ENCODE results near the gene PSMD5.

Gene PSMD5

DNA sequence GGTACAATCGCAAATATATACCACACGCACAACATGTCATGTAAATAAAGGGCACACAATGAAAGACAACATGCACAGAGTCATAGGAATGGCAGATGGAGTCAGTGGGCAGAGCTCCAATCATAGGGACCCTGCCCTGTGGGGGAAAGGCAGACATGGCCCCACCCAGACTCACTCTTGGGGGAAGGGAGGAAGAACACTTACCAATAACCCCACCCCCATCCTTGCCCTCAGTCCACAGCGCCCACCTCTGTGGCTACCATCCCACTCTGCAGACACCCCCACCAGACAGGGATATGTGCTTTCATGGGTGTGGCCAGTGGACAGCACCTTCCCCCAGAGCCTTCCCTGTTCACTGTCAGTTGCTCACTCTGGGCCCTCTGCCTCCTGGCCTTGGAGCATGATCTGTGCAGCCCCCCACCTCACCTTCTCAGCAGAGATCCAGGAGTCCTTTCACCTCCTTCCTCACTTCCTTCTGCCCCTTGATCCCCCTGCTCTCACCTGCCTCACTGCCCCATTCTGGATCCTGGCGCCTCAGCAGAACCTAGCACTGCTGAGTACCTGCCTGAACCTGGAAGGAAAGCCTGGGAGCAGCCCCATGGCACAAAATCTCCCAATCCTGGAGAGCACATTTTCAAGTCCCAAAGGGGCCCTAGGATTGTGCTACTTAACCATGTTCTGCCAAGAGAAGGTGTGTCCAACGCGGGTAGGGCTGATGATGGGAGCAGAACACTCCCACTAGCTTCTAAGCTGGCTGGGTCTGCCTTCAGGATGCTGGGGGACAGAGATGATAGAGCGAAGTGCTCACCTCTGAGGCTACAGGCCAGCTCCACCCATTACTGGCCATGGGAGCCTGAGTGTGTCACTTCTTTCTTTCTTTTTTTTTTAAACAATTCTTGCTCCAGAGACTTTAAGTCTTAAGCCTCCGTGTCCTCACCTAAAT lies 35.7 kb upstream of the PSMD5 start:
- Histone ChIP-seq H3K9me3 (ENCODE audit: control insufficient read depth, insufficient read depth, low read length) (no peaks in the 10 kb centered on the region), H3K79me2 (ENCODE audit: control insufficient read depth, low read length) (peaks cover 40% of the 10 kb centered on the region), H3K9me2 (replicated peaks; ENCODE audit: control insufficient read depth, low read length) (no peaks in the 10 kb centered on the region), H3K36me3 (ENCODE audit: control insufficient read depth, low read length) (peaks cover 46% of the 10 kb centered on the region), H3K27ac (ENCODE audit: low read depth, low read length) (peak overlapping the region; percentile 95), H3K4me2 (ENCODE audit: low read length) (peak overlapping the region; percentile 85), H3F3A (ENCODE audit: control insufficient read depth, insufficient read depth) (peaks cover 31% of the 10 kb centered on the region), H3K4me1 (ENCODE audit: control insufficient read depth, low read length) (peaks cover 87% of the 10 kb centered on the region), H3K4me3 (ENCODE audit: low read length) (peak overlapping the region; percentile 93), H4K20me1 (ENCODE audit: control insufficient read depth, insufficient read depth, low read depth, low read length) (no peaks in the 10 kb centered on the region), H3K27me3 (ENCODE audit: control insufficient read depth, low read length) (no peaks in the 10 kb centered on the region)
- TF ChIP-seq, protein P1, sequence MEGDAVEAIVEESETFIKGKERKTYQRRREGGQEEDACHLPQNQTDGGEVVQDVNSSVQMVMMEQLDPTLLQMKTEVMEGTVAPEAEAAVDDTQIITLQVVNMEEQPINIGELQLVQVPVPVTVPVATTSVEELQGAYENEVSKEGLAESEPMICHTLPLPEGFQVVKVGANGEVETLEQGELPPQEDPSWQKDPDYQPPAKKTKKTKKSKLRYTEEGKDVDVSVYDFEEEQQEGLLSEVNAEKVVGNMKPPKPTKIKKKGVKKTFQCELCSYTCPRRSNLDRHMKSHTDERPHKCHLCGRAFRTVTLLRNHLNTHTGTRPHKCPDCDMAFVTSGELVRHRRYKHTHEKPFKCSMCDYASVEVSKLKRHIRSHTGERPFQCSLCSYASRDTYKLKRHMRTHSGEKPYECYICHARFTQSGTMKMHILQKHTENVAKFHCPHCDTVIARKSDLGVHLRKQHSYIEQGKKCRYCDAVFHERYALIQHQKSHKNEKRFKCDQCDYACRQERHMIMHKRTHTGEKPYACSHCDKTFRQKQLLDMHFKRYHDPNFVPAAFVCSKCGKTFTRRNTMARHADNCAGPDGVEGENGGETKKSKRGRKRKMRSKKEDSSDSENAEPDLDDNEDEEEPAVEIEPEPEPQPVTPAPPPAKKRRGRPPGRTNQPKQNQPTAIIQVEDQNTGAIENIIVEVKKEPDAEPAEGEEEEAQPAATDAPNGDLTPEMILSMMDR (IDR thresholded peaks at IDR 0.05; ENCODE audit: low read depth, low read length, poor library complexity, severe bottlenecking) = no peak
- no peak for TF ChIP-seq EZH2phosphoT487 (IDR thresholded peaks at IDR 0.05; ENCODE audit: borderline replicate concordance, low read length)

DNA sequence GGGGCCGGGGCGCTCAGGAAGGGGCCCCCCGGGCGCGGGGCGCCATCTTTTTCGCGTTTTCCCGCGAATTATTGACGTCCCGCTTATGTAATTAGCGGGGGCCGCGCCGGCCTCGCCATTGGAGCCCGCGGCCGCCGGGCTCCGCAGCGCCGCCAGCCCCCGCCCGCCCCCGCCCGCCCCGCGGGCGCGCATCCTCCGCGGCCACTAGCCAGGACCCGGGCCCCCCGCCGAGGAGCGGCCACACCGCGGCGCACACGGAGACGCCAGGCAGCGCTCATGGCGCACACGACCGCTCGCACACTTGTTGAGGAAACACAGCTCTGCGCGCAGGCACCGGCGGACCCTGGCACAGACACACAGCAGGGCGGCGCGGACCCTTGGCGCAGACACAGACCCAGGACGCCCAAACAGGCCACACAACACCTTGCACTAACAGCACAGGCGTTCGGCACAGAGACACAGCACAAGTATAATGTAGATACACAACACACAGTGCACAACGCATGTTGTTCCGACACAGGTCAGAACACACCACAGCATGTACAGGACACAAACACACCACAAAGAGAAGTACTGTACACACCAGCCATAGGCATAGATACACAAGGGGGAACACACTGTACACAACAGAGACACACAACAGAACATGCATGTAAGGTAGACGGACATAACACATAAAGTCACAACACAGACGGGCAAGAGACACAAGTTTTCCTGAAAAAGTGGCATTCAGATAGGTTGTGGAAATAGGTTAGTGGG lies 34.7 kb upstream of the PSMD5 start:
- no peak for TF ChIP-seq EZH2phosphoT487 (IDR thresholded peaks at IDR 0.05; ENCODE audit: borderline replicate concordance, low read length)
- TF ChIP-seq, protein P1 (IDR thresholded peaks at IDR 0.05; ENCODE audit: low read depth, low read length, poor library complexity, severe bottlenecking) = no peak
- Histone ChIP-seq H3K9me3 (ENCODE audit: control insufficient read depth, insufficient read depth, low read length) (no peaks in the 10 kb centered on the region), H3K27ac (ENCODE audit: low read depth, low read length) (peak overlapping the region; percentile 95), H4K20me1 (ENCODE audit: control insufficient read depth, insufficient read depth, low read depth, low read length) (no peaks in the 10 kb centered on the region), H3K4me2 (ENCODE audit: low read length) (peak overlapping the region; percentile 85), H3K9me2 (replicated peaks; ENCODE audit: control insufficient read depth, low read length) (no peaks in the 10 kb centered on the region), H3K4me3 (ENCODE audit: low read length) (peak overlapping the region; percentile 93), H3K27me3 (ENCODE audit: control insufficient read depth, low read length) (no peaks in the 10 kb centered on the region), H3F3A (ENCODE audit: control insufficient read depth, insufficient read depth) (peaks cover 33% of the 10 kb centered on the region), H3K79me2 (ENCODE audit: control insufficient read depth, low read length) (peaks cover 40% of the 10 kb centered on the region), H3K4me1 (ENCODE audit: control insufficient read depth, low read length) (peaks cover 86% of the 10 kb centered on the region), H3K36me3 (ENCODE audit: control insufficient read depth, low read length) (peaks cover 56% of the 10 kb centered on the region)

DNA sequence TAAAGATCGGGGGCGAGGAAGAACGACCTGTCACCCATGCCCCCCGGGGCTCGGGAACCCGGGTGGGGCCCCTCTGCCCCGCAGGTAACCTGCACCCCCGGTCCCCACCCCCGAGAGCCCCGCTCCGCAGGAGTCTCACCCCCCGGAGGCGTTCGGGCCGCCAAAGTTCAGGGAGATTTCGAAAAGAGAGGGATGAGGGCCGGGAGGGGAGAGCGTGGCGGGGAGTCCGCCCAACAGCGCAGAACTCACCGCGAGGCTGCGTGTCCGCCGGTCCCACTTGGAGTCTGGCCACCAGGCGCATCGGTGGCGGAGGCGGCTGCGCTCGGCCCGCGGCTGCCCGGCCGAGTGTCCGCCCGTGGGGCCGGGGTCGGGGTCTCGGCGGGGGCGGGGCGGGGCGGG lies 34.1 kb upstream of the PSMD5 start, which contains the start of gene PHF19:
Gene PHF19 (minus strand): TSS at position 347 of the 399 bp plus-strand sequence. CDS start 2,447 bp downstream, outside the sequence.
- Histone ChIP-seq H3F3A (ENCODE audit: control insufficient read depth, insufficient read depth) (peaks cover 38% of the 10 kb centered on the region), H3K27ac (ENCODE audit: low read depth, low read length) (peak within 1 kb of the TSS; percentile 97), H3K9me2 (replicated peaks; ENCODE audit: control insufficient read depth, low read length) (no peaks in the 10 kb centered on the region)

More for the DNA sequence above, 34.1 kb upstream of the PSMD5 start, which contains the start of gene PHF19:
- peaks cover 80% of the 10 kb centered on the region for H3K4me1 ChIP-seq (ENCODE audit: control insufficient read depth, low read length)
- no peaks in the 10 kb centered on the region for H3K27me3 ChIP-seq (ENCODE audit: control insufficient read depth, low read length)
- peaks cover 61% of the 10 kb centered on the region for H3K36me3 ChIP-seq (ENCODE audit: control insufficient read depth, low read length)
- H3K4me3 ChIP-seq (ENCODE audit: low read length) = peak within 1 kb of the TSS; percentile 93
- H3K9me3 ChIP-seq (ENCODE audit: control insufficient read depth, insufficient read depth, low read length) = no peaks in the 10 kb centered on the region
- TF ChIP-seq, protein P1 (IDR thresholded peaks at IDR 0.05; ENCODE audit: low read depth, low read length, poor library complexity, severe bottlenecking) = no peak
- no peak for TF ChIP-seq EZH2phosphoT487 (IDR thresholded peaks at IDR 0.05; ENCODE audit: borderline replicate concordance, low read length)
- no peaks in the 10 kb centered on the region for H4K20me1 ChIP-seq (ENCODE audit: control insufficient read depth, insufficient read depth, low read depth, low read length)
- H3K4me2 ChIP-seq (ENCODE audit: low read length) = peak within 1 kb of the TSS; percentile 98
- H3K79me2 ChIP-seq (ENCODE audit: control insufficient read depth, low read length) = peaks cover 40% of the 10 kb centered on the region
